Measurements from ENCODE around the gene LZTS3. TPM values are rescaled to one million over a fixed set of nuclear protein-coding genes. Genes with fewer than 3 reads are reported as not detected.

Gene LZTS3
- polyA plus RNA-seq, 1 of the 3 experiments (the other 2 are of a cell fraction) = 11.9 TPM

DNA sequence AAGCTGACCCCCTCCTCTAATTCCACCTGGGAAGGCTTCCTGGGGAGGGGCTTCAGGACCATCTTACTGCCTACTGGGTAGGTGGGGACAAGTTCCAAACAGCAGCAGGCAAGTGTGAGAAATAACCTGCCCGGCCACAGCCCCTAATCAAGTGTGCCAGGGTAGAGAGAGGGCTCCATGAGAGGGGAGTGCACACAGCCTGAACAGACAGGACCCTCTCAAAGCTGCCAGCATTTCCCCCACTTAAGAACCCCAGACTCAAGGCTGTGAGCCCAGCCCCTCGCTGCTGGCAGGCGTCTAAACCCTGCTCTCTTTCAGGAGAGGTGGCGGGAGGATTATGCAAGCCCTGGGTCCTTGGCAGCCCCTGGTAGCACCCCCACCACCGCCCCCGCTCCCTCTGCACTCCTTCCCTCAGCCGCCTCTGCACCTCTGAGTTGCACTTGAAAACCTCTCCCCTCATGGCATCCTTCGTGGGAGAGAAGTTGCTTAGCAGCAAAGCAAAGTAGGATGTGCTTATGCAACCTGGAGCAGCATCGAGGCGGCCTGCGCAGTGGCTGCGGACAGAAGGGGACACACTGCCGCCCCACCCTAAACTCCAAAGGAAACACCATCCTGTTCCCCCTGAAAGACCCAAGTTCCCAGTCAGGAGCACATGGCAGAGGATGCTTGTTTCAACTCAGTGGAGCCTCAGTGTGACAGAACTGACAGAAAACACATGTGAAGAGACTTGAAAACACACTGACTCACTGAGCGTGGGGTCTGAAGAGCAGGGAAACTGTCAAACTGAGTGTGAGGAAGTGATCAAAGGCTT lies 20.7 kb upstream of the LZTS3 start:
- Histone ChIP-seq H3K9me3 (no peaks in the 10 kb centered on the region), H4K20me1 (ENCODE audit: insufficient read depth) (no peaks in the 10 kb centered on the region), H3K9me2 (no peaks in the 10 kb centered on the region), H3K27ac (ENCODE audit: low read depth in 2 of 2, low read length in 1 of 2) (no peak overlapping the region), H3F3A (replicated peaks; ENCODE audit: insufficient read depth) (no peaks in the 10 kb centered on the region), H3K4me3 (ENCODE audit: low read depth in 2 of 2, low read length in 1 of 2) (no peak overlapping the region), H3K4me1 (ENCODE audit: control insufficient read depth in 1 of 2, insufficient read depth in 2 of 2, low read depth in 1 of 2, low read length in 1 of 2) (no peaks in the 10 kb centered on the region), H3K9ac (no peak overlapping the region), H2AFZ (ENCODE audit: low read depth) (no peak overlapping the region), H3K79me2 (ENCODE audit: insufficient read depth) (0 out of 2 replicates have a peak, but pooled peaks cover 3% of the 10 kb centered on the region), H3K36me3 (replicated peaks in 1 of 2; ENCODE audit: control insufficient read depth in 1 of 2, insufficient read depth in 2 of 2, low read length in 1 of 2) (peaks cover 8 to 57% of the 10 kb centered on the region in 2 experiments), H3K4me2 (no peak overlapping the region), H3K27me3 (ENCODE audit: insufficient read depth) (no peaks in the 10 kb centered on the region)
- POLR2A ChIA-PET = no interaction called here
- DNase-seq = no peak
- CTCF ChIA-PET = interaction anchor here (1.3 kb wide), 1 partner anchor 25 kb away, joined by 3 read pairs; no protein-coding TSS in a partner anchor
- 94% methylated on average over 14 of the region's 14 CpGs for WGBS (ENCODE audit: low lambda C conversion rate)
- TF ChIP-seq, protein P1, sequence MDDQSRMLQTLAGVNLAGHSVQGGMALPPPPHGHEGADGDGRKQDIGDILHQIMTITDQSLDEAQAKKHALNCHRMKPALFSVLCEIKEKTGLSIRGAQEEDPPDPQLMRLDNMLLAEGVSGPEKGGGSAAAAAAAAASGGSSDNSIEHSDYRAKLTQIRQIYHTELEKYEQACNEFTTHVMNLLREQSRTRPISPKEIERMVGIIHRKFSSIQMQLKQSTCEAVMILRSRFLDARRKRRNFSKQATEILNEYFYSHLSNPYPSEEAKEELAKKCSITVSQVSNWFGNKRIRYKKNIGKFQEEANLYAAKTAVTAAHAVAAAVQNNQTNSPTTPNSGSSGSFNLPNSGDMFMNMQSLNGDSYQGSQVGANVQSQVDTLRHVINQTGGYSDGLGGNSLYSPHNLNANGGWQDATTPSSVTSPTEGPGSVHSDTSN (IDR thresholded peaks at IDR 0.05) = no peak
- TF ChIP-seq MEF2A (IDR thresholded peaks at IDR 0.05; ENCODE audit: borderline replicate concordance, low read depth) (no peak), YY1 (IDR thresholded peaks at IDR 0.05; ENCODE audit: low read depth) (no peak), ELF1 (IDR thresholded peaks at IDR 0.05) (no peak), GATA2 (CRISPR knock-in tag; IDR thresholded peaks at IDR 0.05) (no peak), GABPA (IDR thresholded peaks at IDR 0.05; ENCODE audit: low read depth) (no peak), FOXM1 (IDR thresholded peaks at IDR 0.05; ENCODE audit: low read depth) (no peak), EZH2phosphoT487 (IDR thresholded peaks at IDR 0.05; ENCODE audit: borderline replicate concordance, low read depth) (no peak), POLR2AphosphoS5 (IDR thresholded peaks at IDR 0.05; ENCODE audit: low read depth, low read length) (no peak), SMC3 (IDR thresholded peaks at IDR 0.05; ENCODE audit: low read depth, low read length) (no peak), NFIC (IDR thresholded peaks at IDR 0.05; ENCODE audit: borderline replicate concordance) (no peak), MXI1 (IDR thresholded peaks at IDR 0.05; ENCODE audit: low read depth, low read length) (no peak), FOXJ3 (CRISPR knock-in tag; IDR thresholded peaks at IDR 0.05) (no peak)
- TF ChIP-seq, protein P2, sequence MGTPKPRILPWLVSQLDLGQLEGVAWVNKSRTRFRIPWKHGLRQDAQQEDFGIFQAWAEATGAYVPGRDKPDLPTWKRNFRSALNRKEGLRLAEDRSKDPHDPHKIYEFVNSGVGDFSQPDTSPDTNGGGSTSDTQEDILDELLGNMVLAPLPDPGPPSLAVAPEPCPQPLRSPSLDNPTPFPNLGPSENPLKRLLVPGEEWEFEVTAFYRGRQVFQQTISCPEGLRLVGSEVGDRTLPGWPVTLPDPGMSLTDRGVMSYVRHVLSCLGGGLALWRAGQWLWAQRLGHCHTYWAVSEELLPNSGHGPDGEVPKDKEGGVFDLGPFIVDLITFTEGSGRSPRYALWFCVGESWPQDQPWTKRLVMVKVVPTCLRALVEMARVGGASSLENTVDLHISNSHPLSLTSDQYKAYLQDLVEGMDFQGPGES (IDR thresholded peaks at IDR 0.05; ENCODE audit: low read depth, low read length) = no peak
- TF ChIP-seq, protein P3, sequence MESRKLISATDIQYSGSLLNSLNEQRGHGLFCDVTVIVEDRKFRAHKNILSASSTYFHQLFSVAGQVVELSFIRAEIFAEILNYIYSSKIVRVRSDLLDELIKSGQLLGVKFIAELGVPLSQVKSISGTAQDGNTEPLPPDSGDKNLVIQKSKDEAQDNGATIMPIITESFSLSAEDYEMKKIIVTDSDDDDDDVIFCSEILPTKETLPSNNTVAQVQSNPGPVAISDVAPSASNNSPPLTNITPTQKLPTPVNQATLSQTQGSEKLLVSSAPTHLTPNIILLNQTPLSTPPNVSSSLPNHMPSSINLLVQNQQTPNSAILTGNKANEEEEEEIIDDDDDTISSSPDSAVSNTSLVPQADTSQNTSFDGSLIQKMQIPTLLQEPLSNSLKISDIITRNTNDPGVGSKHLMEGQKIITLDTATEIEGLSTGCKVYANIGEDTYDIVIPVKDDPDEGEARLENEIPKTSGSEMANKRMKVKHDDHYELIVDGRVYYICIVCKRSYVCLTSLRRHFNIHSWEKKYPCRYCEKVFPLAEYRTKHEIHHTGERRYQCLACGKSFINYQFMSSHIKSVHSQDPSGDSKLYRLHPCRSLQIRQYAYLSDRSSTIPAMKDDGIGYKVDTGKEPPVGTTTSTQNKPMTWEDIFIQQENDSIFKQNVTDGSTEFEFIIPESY (IDR thresholded peaks at IDR 0.05; ENCODE audit: borderline replicate concordance, low read depth) = no peak

Measured in SK-N-SH (cell line).